ENCODE results near the gene MSLN.
"Not testable (repeated sequence)": the region's sequence is repeated elsewhere in the genome, so short reads cannot be mapped to it uniquely, and the experiment has no call there.

MSLN gene

DNA sequence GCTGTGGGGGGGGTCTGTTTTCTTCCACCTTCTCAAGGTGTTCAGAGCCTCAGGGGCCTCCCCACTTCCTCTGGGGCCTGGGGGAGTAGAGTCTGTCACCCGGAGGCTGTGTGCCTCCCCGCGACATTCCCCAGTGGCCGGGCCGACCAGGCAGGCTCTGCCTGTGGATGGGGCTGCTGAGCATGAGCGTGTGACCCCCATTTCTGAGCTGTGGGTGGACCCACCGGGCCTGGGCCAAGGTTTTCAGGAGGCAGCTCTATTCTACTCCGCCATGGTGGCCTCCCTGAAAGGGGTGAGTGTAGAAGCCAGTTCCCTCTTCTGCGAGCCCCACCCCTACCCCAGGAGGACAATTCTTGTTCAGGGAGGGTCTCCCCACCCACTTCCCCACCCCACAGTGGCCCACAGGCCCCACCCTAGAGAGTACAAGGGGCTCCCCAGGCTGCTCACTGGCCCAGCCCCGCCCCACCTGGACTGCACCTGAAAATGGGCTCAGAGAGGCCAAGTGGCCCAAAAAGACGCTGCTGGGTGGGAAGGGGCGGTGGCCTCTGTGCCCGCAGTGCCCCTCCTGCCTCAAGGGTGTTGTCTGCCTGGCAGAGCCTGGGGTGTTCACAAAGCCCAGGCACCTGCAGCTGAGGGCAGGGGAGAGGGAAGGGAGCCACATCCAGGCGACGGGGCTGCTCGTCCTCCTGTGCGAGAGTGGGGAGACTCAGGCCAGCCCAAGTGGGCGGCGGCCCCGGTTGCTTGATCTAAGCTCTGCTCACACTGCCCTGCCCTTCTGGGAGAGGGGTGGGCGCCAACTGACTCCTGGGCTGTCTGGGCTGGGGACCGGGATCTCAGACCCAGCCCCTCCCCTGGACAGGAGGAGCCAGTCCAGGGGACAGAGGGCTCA, 1.3 kb downstream of the MSLN start:
- DNase-seq = no peak

DNA sequence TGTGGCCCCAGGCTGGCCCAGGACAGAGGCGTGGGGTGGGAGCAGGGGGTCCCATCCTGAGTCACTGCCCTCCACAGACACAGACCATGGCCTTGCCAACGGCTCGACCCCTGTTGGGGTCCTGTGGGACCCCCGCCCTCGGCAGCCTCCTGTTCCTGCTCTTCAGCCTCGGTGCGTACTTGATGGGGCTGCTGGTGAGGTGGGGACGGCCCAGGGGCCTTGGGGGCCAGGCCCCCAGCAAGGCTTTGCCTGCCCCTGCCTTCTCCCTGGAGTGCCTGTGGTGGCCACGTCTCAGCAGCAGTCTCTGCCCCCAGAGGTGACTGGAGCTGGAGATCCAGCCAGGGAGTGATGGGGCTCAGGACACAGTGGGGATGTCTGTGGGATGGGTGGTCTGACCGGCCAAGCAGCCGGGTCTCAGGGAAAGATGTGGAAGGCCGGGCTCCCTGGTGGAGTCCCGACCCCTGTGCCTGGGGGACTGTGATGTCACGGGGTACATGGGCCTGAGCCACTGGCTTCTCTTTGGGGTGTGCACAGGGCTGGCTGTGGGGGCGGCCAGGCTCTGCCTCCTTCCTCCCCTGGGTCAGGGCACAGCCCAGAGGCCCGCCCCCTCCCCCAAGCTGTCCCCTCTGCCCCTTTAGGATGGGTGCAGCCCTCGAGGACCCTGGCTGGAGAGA, 2.2 kb downstream of the MSLN start:
- no peak for DNase-seq

DNA sequence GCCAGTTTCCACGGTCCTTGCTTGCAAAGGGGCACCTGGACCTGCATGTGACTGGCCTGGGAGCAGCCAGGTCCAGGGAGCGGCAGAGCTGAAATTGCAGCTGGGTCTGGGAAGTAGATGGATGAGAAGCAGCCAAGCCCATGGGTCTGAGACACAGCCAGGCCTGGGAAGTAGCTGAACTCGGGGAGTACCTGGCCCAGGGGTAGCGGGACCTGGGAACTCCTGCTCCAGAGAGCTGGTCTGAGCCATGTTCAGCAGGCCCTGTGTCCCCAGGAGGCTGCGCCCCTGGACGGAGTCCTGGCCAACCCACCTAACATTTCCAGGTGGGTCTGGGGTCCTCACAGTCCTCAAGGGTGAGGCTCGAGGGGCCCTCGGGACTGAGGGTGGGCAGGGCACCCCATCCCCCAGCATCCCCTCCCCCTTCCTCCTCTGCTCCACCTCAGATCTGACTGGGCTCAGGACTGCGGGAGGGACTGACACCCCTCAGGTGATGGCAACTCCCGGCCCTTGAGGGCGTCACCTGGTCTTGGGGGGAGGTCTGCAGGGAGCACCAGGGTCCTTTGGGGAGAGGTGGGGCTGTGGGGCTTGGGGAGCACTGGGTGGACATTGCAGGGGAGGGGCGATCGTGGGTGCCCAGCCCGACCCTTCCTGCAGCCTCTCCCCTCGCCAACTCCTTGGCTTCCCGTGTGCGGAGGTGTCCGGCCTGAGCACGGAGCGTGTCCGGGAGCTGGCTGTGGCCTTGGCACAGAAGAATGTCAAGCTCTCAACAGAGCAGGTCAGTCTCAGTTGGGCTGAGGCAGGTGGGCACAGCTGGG, 3.0 kb downstream of the MSLN start:
- DNase-seq = no peak

GRCh38 chr16:764184-764750, 3.7 kb downstream of the MSLN start:
- no peak for DNase-seq

DNA sequence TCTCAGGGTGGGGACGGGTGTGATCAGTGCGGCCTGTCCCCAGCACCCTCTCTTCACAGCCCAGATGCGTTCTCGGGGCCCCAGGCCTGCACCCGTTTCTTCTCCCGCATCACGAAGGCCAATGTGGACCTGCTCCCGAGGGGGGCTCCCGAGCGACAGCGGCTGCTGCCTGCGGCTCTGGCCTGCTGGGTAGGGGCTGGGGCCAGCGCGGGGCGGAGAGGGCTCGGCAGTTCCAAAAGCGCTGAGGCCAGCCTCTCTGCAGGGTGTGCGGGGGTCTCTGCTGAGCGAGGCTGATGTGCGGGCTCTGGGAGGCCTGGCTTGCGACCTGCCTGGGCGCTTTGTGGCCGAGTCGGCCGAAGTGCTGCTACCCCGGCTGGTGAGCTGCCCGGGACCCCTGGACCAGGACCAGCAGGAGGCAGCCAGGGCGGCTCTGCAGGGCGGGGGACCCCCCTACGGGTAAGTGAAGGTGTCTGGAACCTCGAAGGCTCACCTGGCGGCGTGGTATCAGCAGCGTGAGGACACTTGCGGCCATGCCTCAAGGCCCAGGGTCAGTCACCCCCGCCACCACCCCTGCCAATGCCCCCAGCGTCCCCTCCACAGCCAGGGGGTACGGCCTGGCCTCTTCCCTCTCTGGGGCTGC, 4.4 kb downstream of the MSLN start:
- no peak for DNase-seq

- DNase-seq = no peak
Observed at GRCh38 chr16:765488-765865, 4.9 kb downstream of the MSLN start.

- no peak for DNase-seq
Observed at GRCh38 chr16:766008-766819, 5.7 kb downstream of the MSLN start.

GRCh38 chr16:766820-767640, 6.5 kb downstream of the MSLN start:
- DNase-seq = no peak

DNA sequence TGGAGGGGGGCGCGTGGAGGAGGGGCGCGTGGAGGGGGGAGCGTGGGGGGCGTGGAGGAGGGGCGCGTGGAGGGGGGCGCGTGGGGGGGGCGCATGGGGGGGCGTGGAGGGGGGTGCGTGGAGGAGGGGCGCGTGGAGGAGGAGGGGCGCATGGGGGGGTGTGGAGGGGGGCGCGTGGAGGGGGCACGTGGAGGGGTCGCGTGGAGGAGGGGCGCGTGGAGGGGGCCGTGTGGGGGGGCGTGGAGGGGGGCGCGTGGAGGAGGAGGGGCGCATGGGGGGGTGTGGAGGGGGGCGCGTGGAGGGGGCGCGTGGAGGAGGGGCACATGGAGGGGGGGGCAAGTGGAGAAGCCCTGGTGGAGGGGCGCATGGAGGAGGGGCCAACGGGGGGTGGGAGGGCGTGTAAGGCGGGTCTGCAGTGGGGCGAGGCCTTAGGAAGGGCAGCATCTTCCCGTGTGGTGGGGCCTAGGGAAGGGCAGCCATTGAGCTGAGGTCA, 7.3 kb downstream of the MSLN start:
- no peak for DNase-seq

GRCh38 chr16:768428-768827, 7.9 kb downstream of the MSLN start:
- DNase-seq = no peak

- no peak for DNase-seq
Observed at GRCh38 chr16:769184-769784, 8.8 kb downstream of the MSLN start.

- no peak for DNase-seq
Observed at GRCh38 chr16:769934-770333, 9.4 kb downstream of the MSLN start.

- no peak for DNase-seq
Observed at GRCh38 chr16:770411-770810, 9.9 kb downstream of the MSLN start.

GRCh38 chr16:772959-773358, 12.4 kb downstream of the MSLN start:
- no peak for DNase-seq

DNA sequence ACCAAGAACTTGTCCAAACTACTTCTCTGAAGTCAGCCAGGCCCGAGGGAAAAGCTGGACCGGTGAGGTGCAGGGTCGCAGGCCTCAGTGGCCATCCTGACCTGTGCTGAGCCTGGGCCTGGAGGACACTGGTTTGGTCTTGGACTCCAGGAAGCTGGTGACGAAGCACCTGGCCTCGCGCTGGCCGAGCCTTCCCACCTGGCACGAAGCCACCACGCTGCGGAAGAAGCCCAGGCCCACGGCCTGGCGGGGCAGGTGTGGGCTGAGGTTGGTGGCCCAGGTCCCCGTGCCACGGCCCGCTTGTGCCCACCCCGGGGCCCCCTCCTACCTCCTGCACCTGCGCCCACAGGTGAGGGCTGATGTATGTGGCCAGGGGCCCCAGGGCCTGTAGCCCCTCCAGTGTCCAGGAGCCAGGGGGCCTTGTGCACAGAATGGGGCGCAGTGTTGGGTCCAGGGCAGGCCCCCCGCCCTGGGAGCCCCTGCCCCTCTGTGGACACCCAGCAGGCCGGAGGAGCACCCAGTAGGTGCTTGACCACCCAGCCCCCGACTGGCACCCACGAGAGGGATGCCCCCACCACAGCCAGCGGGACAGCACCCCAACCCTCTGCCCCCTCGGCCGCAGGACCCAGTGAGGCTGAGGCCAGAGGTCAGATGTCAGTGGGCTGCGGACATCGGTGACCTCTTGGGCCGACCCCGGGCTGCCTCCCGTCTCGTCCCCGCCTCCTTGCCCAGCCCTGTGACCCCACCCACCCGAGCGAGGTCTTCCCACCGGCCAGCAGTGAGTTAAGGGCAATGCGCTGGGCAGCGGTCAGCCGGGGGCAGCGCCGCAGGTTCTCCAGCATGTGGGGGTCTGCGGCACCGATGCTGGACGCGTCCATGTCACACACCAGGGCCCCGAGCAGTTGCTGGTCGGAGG, 13.8 kb downstream of the MSLN start:
- DNase-seq = no peak

DNA sequence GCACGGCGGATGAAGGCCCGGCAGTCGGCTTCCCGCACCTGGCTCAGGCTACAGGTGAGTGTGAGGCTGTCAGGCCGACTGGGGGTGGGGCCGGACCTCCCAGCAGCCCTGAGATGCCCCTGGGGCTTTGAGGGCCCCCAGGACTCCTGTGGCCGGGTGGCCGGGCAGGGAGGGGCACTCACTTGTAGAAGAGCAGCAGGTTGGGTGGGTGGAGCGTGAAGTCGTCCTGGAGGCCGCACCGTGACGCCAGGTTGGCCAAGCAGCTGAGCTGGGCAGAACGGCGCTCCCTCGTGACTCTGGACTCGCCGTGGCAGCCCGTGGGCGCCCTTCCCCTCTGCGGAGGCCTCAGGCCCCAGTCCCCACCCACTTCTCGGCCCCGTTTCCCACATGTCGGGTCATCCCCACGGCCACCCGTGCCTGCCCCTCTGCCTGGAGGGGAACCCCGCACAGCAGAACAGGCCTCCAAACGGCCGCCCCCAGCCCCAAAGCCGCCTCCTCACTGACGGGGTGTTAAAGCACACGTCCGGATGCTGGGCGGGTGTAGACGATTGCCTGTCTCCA, 14.8 kb downstream of the MSLN start:
- no peak for DNase-seq

GRCh38 chr16:776298-776697, 15.8 kb downstream of the MSLN start:
- not testable (repeated sequence) for DNase-seq

- no peak for DNase-seq
Observed at GRCh38 chr16:776824-777223, 16.3 kb downstream of the MSLN start.

- DNase-seq = no peak
Observed at GRCh38 chr16:777826-778225, 17.3 kb downstream of the MSLN start.

Data from activated CD8-positive, alpha-beta memory T cell treated with anti-CD3 and anti-CD28 coated beads for 24 hours (primary cell).